ENCODE results near the gene COL26A1. TPM values are rescaled to one million over a fixed set of nuclear protein-coding genes. Genes with fewer than 3 reads are reported as not detected.
"Not testable (repeated sequence)": the region's sequence is repeated elsewhere in the genome, so short reads cannot be mapped to it uniquely, and the experiment has no call there.

The COL26A1 gene
- total and polyA plus RNA-seq, 4 donors = 0.05 to 4.7 (median 0.28) TPM

DNA sequence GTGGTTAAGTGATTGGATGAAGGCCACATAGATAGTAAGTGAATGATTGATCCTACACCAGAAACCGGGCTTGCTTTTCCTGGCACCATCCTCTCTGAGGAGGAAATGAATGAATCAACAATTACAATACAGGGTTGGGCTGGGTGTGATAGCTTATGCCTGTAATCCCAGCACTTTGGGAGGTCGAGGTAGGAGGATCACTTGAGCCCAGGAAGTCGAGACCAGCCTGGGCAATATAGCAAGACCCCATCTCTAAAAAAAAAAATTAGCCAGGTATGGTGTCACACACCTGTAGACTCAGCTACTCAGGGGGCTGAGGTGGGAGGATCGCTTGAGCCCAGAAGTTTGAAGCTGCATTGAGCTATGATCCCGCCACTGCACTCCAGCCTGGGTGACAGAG is 111.5 kb downstream of the COL26A1 start:
- Histone ChIP-seq H3K36me3 (ENCODE audit: control insufficient read depth in 4 of 4, insufficient read depth in 4 of 4, low read length in 4 of 4) (no peaks in the 10 kb centered on the region), H3K4me1 (ENCODE audit: control insufficient read depth in 5 of 5, insufficient read depth in 5 of 5, low read length in 5 of 5) (no peaks in the 10 kb centered on the region), H3K4me3 (no peak overlapping the region), H3K27ac (ENCODE audit: low read depth in 1 of 2, low read length in 1 of 2) (no peak overlapping the region), H3K27me3 (ENCODE audit: control insufficient read depth in 3 of 3, insufficient read depth in 3 of 3, low read length in 2 of 3) (no peaks in the 10 kb centered on the region), H3K9ac (ENCODE audit: insufficient read depth in 1 of 2, low read length in 2 of 2) (no peak overlapping the region), H3K9me3 (ENCODE audit: control insufficient read depth in 4 of 4, insufficient read depth in 3 of 4, low read length in 3 of 4) (peaks cover 0 to 7% (median 0%) of the 10 kb centered on the region in 4 donors)
- DNase-seq = no peak
- no peak for TF ChIP-seq CTCF (IDR thresholded peaks at IDR 0.05; ENCODE audit: control extremely low read depth, extremely low read depth)
- WGBS, 2 donors = 54 to 65% methylated on average over 5 of the region's 5 CpGs
- no peak for ATAC-seq (ENCODE audit: insufficient read depth, low FRiP score)

- not testable (repeated sequence) for H3K9ac ChIP-seq (ENCODE audit: insufficient read depth in 1 of 2, low read length in 2 of 2); H3K4me1 ChIP-seq (ENCODE audit: control insufficient read depth in 5 of 5, insufficient read depth in 5 of 5, low read length in 5 of 5); H3K27me3 ChIP-seq (ENCODE audit: control insufficient read depth in 3 of 3, insufficient read depth in 3 of 3, low read length in 2 of 3); ATAC-seq (ENCODE audit: insufficient read depth, low FRiP score); DNase-seq; H3K4me3 ChIP-seq; H3K27ac ChIP-seq (ENCODE audit: low read depth in 1 of 2, low read length in 1 of 2); H3K9me3 ChIP-seq (ENCODE audit: control insufficient read depth in 4 of 4, insufficient read depth in 3 of 4, low read length in 3 of 4); H3K36me3 ChIP-seq (ENCODE audit: control insufficient read depth in 4 of 4, insufficient read depth in 4 of 4, low read length in 4 of 4)
- WGBS, 2 donors = 75 to 80% methylated on average over 2 of the region's 2 CpGs
Measured at GRCh38 chr7:101475691-101476090, 113.0 kb downstream of the COL26A1 start.

GRCh38 chr7:101479217-101479616 is 116.5 kb downstream of the COL26A1 start:
- TF ChIP-seq CTCF (IDR thresholded peaks at IDR 0.05; ENCODE audit: control extremely low read depth, extremely low read depth) = no peak

GRCh38 chr7:101486056-101486432 is 123.4 kb downstream of the COL26A1 start:
- not testable (repeated sequence) for H3K27me3 ChIP-seq (ENCODE audit: control insufficient read depth in 3 of 3, insufficient read depth in 3 of 3, low read length in 2 of 3); H3K9me3 ChIP-seq (ENCODE audit: control insufficient read depth in 4 of 4, insufficient read depth in 3 of 4, low read length in 3 of 4); ATAC-seq (ENCODE audit: insufficient read depth, low FRiP score); DNase-seq; H3K4me1 ChIP-seq (ENCODE audit: control insufficient read depth in 5 of 5, insufficient read depth in 5 of 5, low read length in 5 of 5); H3K9ac ChIP-seq (ENCODE audit: insufficient read depth in 1 of 2, low read length in 2 of 2); H3K4me3 ChIP-seq; H3K36me3 ChIP-seq (ENCODE audit: control insufficient read depth in 4 of 4, insufficient read depth in 4 of 4, low read length in 4 of 4); H3K27ac ChIP-seq (ENCODE audit: low read depth in 1 of 2, low read length in 1 of 2)
- WGBS, 2 donors = 79 to 94% methylated on average over 7 of the region's 7 CpGs

More at GRCh38 chr7:101479217-101479616, 116.5 kb downstream of the COL26A1 start:
- H3K9ac ChIP-seq (ENCODE audit: insufficient read depth in 1 of 2, low read length in 2 of 2) = no peak overlapping the region
- no peaks in the 10 kb centered on the region for H3K4me1 ChIP-seq (ENCODE audit: control insufficient read depth in 5 of 5, insufficient read depth in 5 of 5, low read length in 5 of 5)
- peaks cover 0 to 7% (median 0%) of the 10 kb centered on the region in 4 donors for H3K9me3 ChIP-seq (ENCODE audit: control insufficient read depth in 4 of 4, insufficient read depth in 3 of 4, low read length in 3 of 4)
- no peak for DNase-seq
- ATAC-seq (ENCODE audit: insufficient read depth, low FRiP score) = no peak
- H3K27ac ChIP-seq (ENCODE audit: low read depth in 1 of 2, low read length in 1 of 2) = no peak overlapping the region
- H3K36me3 ChIP-seq (ENCODE audit: control insufficient read depth in 4 of 4, insufficient read depth in 4 of 4, low read length in 4 of 4) = no peaks in the 10 kb centered on the region
- WGBS, 2 donors = 93 to 95% methylated on average over 1 of the region's 1 CpG
- no peaks in the 10 kb centered on the region for H3K27me3 ChIP-seq (ENCODE audit: control insufficient read depth in 3 of 3, insufficient read depth in 3 of 3, low read length in 2 of 3)
- H3K4me3 ChIP-seq = no peak overlapping the region
